ENCODE data around the gene ACOX1. TPM values are rescaled to one million over a fixed set of nuclear protein-coding genes. Genes with fewer than 3 reads are reported as not detected.

Gene ACOX1
- total and polyA plus RNA-seq, 7 donors = 13.0 to 78.8 (median 58.1) TPM

- H3K4me1 ChIP-seq = peaks cover 21% of the 10 kb centered on the region
- intact Hi-C loops (cut with DNase I) = loop anchor here in 1 of 2 donors (2.0 to 5.0 kb wide), 2 partner anchors 42 to 129 kb away; partner anchors contain the start of genes GALK1 and WBP2
- peak within 1 kb of the TSS; percentile 79 for H3K4me3 ChIP-seq
- WGBS, 3 donors = 0 to 1% (median 0%) methylated on average over 50 to 102 of the region's 102 CpGs
- peaks cover under 1 to 54% of the 10 kb centered on the region in 2 donors for H3K36me3 ChIP-seq (ENCODE audit: insufficient read depth in 1 of 2, low read depth in 1 of 2)
- peak; percentile 82 to 87 (median 85) for ATAC-seq
- TF ChIP-seq CTCF (IDR thresholded peaks at IDR 0.05) = peak; percentile 50
- peak within 1 kb of the TSS; percentile 97 for H3K27ac ChIP-seq
- DNase-seq = peak; percentile 91 to 95
- H3K27me3 ChIP-seq (ENCODE audit: insufficient read depth in 3 of 3, low read length in 2 of 3) = no peaks in the 10 kb centered on the region
- no peaks in the 10 kb centered on the region for H3K9me3 ChIP-seq
Observed at GRCh38 chr17:75896415-75897159, 82.4 kb downstream of the ACOX1 start, which contains the start of gene TRIM65. TSS of gene TRIM65 (minus strand) at chr17:75896951. CDS start at chr17:75896937, 14 bp downstream.

GRCh38 chr17:75895370-75896155 is 83.4 kb downstream of the ACOX1 start:
- Histone ChIP-seq H3K27ac (peak overlapping the region; percentile 97), H3K36me3 (ENCODE audit: insufficient read depth in 1 of 2, low read depth in 1 of 2) (peaks cover 0 to 54% of the 10 kb centered on the region in 2 donors), H3K9me3 (no peaks in the 10 kb centered on the region), H3K4me3 (peak overlapping the region; percentile 79), H3K27me3 (ENCODE audit: insufficient read depth in 3 of 3, low read length in 2 of 3) (no peaks in the 10 kb centered on the region), H3K4me1 (peaks cover 21% of the 10 kb centered on the region)
- WGBS, 3 donors = 24 to 35% (median 28%) methylated on average over 27 to 28 of the region's 28 CpGs
- peak; percentile 32 for TF ChIP-seq CTCF (IDR thresholded peaks at IDR 0.05)
- intact Hi-C loops (cut with DNase I) = loop anchor here in 1 of 2 donors (2.0 to 5.0 kb wide), 2 partner anchors 41 to 128 kb away; partner anchors contain the start of genes GALK1 and WBP2
- peak in 1 of 2 donors; percentile 64 for DNase-seq
- peak in 2 of 4 donors; percentile 19 to 35 for ATAC-seq

- Histone ChIP-seq H3K36me3 (ENCODE audit: insufficient read depth in 1 of 2, low read depth in 1 of 2) (peaks cover 0 to 54% of the 10 kb centered on the region in 2 donors), H3K4me3 (no peak overlapping the region), H3K27ac (peak overlapping the region; percentile 97), H3K27me3 (ENCODE audit: insufficient read depth in 3 of 3, low read length in 2 of 3) (no peaks in the 10 kb centered on the region), H3K4me1 (peaks cover 21% of the 10 kb centered on the region), H3K9me3 (no peaks in the 10 kb centered on the region)
- ATAC-seq = no peak
- WGBS, 3 donors = 66 to 67% (median 66%) methylated on average over 22 of the region's 22 CpGs
- intact Hi-C loops (cut with DNase I) = loop anchor here in 1 of 2 donors (5.0 kb wide), 1 partner anchor 37 kb away; the partner anchor contains the start of gene WBP2
- no peak for TF ChIP-seq CTCF (IDR thresholded peaks at IDR 0.05)
- DNase-seq = no peak
Observed at GRCh38 chr17:75894049-75894733, 84.8 kb downstream of the ACOX1 start.

DNA sequence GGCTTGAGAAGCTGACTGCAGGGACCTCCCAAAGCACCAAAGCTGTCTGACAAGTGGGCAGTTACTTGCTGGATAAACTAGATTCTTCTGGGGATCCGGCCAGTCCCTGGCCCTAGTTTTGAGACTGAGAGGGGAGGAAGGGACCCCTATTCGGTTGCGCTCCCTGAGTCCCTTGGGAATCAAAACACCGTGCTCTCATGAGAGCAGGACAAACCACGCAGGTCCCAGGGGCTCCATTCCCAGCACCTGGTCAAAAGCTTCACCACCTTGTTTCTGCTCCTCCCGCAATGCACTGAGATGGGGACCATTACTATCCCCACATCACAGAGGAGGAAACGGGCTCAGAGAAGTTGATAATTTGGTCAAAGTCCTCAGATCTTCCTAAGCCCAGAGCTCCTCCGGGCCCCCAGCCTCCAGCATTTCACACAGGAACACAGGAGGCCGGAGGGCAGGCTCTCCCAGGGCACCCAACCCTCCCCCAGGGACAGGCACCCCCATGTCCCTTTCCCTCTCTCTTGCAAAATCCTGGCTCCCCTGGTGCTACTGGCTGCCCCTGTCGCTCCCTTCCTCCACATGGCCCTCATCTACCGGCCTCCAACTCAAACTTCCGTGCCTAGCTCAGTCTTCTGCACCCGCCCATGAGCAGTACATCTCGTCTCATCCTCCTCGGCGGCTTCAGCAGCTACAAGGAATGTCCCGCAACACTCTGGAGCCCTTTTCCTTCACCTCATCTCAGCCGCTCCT is 85.5 kb downstream of the ACOX1 start:
- peak overlapping the region; percentile 97 for H3K27ac ChIP-seq
- intact Hi-C loops (cut with DNase I) = loop anchor here in 1 of 2 donors (5.0 kb wide), 1 partner anchor 36 kb away; the partner anchor contains the start of gene WBP2
- H3K36me3 ChIP-seq (ENCODE audit: insufficient read depth in 1 of 2, low read depth in 1 of 2) = peaks cover 0 to 49% of the 10 kb centered on the region in 2 donors
- peaks cover 21% of the 10 kb centered on the region for H3K4me1 ChIP-seq
- WGBS, 3 donors = 85% methylated on average over 18 of the region's 18 CpGs
- H3K4me3 ChIP-seq = no peak overlapping the region
- H3K27me3 ChIP-seq (ENCODE audit: insufficient read depth in 3 of 3, low read length in 2 of 3) = no peaks in the 10 kb centered on the region
- H3K9me3 ChIP-seq = no peaks in the 10 kb centered on the region
- TF ChIP-seq CTCF (IDR thresholded peaks at IDR 0.05) = no peak
- ATAC-seq = no peak
- DNase-seq = no peak

Measured in psoas muscle (tissue), 8 donors.